Cardiac fibroblast (primary cell): Measurements from ENCODE around the gene SNRPD3.
A peak's percentile ranks its signal among the peaks of the same experiment; 100 is the strongest.

Experiments
- DNase-seq, 2 donors: peaks; one replicate each; pipeline versions ENCODE4 v3.0.0 to v3.0.0-alpha.2; 2010; ENCODE audit warnings: low read depth in 2 of 2
- H3K4me3 ChIP-seq, 2 donors: replicated peaks in 1 of 2; 1 replicate in 1 of 2; 2 replicates in 1 of 2; pipeline ENCODE4 v1.5.1; 2011; ENCODE audit warnings: low read depth in 2 of 2, low read length in 2 of 2, mild to moderate bottlenecking in 2 of 2, moderate library complexity in 1 of 2
- CTCF ChIP-seq: IDR thresholded peaks from one replicate; pipeline ENCODE4 v1.5.1; 2011; ENCODE audit warnings: low read depth, mild to moderate bottlenecking, low read length, inconsistent platforms

SNRPD3 gene

GRCh38 chr22:24553597-24554312 lies 2.0 kb upstream of the SNRPD3 start:
- TF ChIP-seq CTCF = no peak
- DNase-seq = peak in 1 of 2 donors; percentile 29

GRCh38 chr22:24554313-24555164 lies 1.3 kb upstream of the SNRPD3 start, which contains the start of gene GUCD1:
Gene GUCD1, minus strand, starts transcription at chr22:24555138. Its CDS starts 147 bp downstream, at chr22:24554991.
- peak; percentile 41 to 53 for DNase-seq
- peak within 1 kb of the TSS; percentile 91 to 92 for H3K4me3 ChIP-seq
- TF ChIP-seq CTCF = no peak

More at GRCh38 chr22:24553597-24554312, 2.0 kb upstream of the SNRPD3 start:
- H3K4me3 ChIP-seq = peak overlapping the region; percentile 90 to 91

GRCh38 chr22:24559471-24559870 lies 3.7 kb downstream of the SNRPD3 start:
- no peak overlapping the region for H3K4me3 ChIP-seq
- no peak for DNase-seq
- TF ChIP-seq CTCF = no peak

- DNase-seq = no peak
- TF ChIP-seq CTCF = no peak
- no peak overlapping the region for H3K4me3 ChIP-seq
Measured at GRCh38 chr22:24563246-24563645, 7.4 kb downstream of the SNRPD3 start.

GRCh38 chr22:24564376-24565058 lies 8.7 kb downstream of the SNRPD3 start:
- H3K4me3 ChIP-seq = no peak overlapping the region
- DNase-seq = peak in 1 of 2 donors; percentile 82
- no peak for TF ChIP-seq CTCF

- TF ChIP-seq CTCF = no peak
- DNase-seq = no peak
- no peak overlapping the region for H3K4me3 ChIP-seq
Measured at GRCh38 chr22:24565077-24565476, 9.3 kb downstream of the SNRPD3 start.
